GM23248 (cell line): ENCODE data around the gene AKAP7. TPM values are rescaled to one million over a fixed set of nuclear protein-coding genes. Genes with fewer than 3 reads are reported as not detected.

Experiments used
- DNase-seq: peaks from one replicate; pipeline ENCODE4 v3.0.0-alpha.2; 2015
- H2AFZ ChIP-seq: fragments of 200-600 bp; sonication (generic); 2 replicates; pipeline ENCODE4 v1.6.1; 2016; ENCODE audit warnings: antibody characterized with exemption
- H3F3A ChIP-seq: fragments of 200-600 bp; sonication (generic); 2 replicates; pipeline ENCODE4 v1.6.1; 2016; ENCODE audit warnings: mild to moderate bottlenecking, antibody characterized with exemption, mixed run types; ENCODE audit not compliant: insufficient read depth
- H3K27ac ChIP-seq: fragments of 200-600 bp; sonication (generic); 2 replicates; pipeline ENCODE4 v1.5.1; 2016; ENCODE audit warnings: mild to moderate bottlenecking
- H3K27me3 ChIP-seq: fragments of 200-600 bp; sonication (generic); replicated peaks from 2 replicates; pipeline ENCODE4 v1.6.1; 2016; ENCODE audit warnings: mild to moderate bottlenecking; ENCODE audit not compliant: insufficient read depth
- H3K36me3 ChIP-seq: fragments of 200-600 bp; sonication (generic); 2 replicates; pipeline ENCODE4 v1.6.1; 2016; ENCODE audit warnings: low read depth, mild to moderate bottlenecking
- H3K4me1 ChIP-seq: fragments of 200-600 bp; sonication (generic); 2 replicates; pipeline ENCODE4 v1.6.1; 2016; ENCODE audit warnings: mild to moderate bottlenecking; ENCODE audit not compliant: insufficient read depth
- H3K4me2 ChIP-seq: fragments of 200-600 bp; sonication (generic); one replicate; pipeline ENCODE4 v1.6.1; 2016; ENCODE audit warnings: mild to moderate bottlenecking; ENCODE audit not compliant: unreplicated experiment
- H3K4me3 ChIP-seq: fragments of 200-600 bp; sonication (generic); 2 replicates; pipeline ENCODE4 v1.5.1; 2016; ENCODE audit warnings: mild to moderate bottlenecking
- H3K79me2 ChIP-seq: fragments of 200-600 bp; sonication (generic); 2 replicates; pipeline ENCODE4 v1.6.1; 2016; ENCODE audit warnings: mild to moderate bottlenecking; ENCODE audit not compliant: insufficient read depth
- H3K9ac ChIP-seq: fragments of 200-600 bp; sonication (generic); 2 replicates; pipeline ENCODE4 v1.6.1; 2016; ENCODE audit warnings: mild to moderate bottlenecking
- H3K9me2 ChIP-seq: fragments of 200-600 bp; sonication (generic); 2 replicates; pipeline ENCODE4 v1.6.1; 2016; ENCODE audit warnings: mixed run types, mild to moderate bottlenecking, moderate library complexity; ENCODE audit not compliant: insufficient read depth
- H3K9me3 ChIP-seq: fragments of 200-600 bp; sonication (generic); one replicate; pipeline ENCODE4 v1.6.1; 2017; ENCODE audit warnings: low read depth
- H4K20me1 ChIP-seq: fragments of 200-600 bp; sonication (generic); 2 replicates; pipeline ENCODE4 v1.6.0; 2016; ENCODE audit not compliant: insufficient read depth
- EZH2 ChIP-seq: fragments of 200-600 bp; sonication (generic); IDR thresholded peaks from 2 replicates; pipeline ENCODE4 v1.6.1; 2018; ENCODE audit warnings: antibody characterized with exemption, mild to moderate bottlenecking; ENCODE audit not compliant: insufficient read depth, poor library complexity, severe bottlenecking
- EZH2phosphoT487 ChIP-seq: fragments of 200-600 bp; sonication (generic); IDR thresholded peaks from 2 replicates; pipeline ENCODE4 v1.6.1; 2018; ENCODE audit warnings: antibody characterized with exemption, moderate library complexity, mild to moderate bottlenecking, low read depth; ENCODE audit not compliant: insufficient read depth
- WGBS, 2 experiments: methylation state at CpG; one replicate each; pipeline ENCODE4 v1.1.6; 2015 to 2017; ENCODE audit warnings: low lambda C conversion rate in 2 of 2, low coverage in 1 of 2; ENCODE audit errors: missing lambda C conversion rate in 2 of 2; 5-methylcytosine and 5-hydroxymethylcytosine counted together
- in situ Hi-C: fragments of 300-500 bp; cut with MboI; formaldehyde crosslinking; loops from 2 replicates; pipeline ENCODE4 v1.15.0; 2020
- polyA plus RNA-seq: library from polyadenylated mRNA; unstranded; fragments of >200 nt; fragmentation: Nextera tagmentation; extraction: Ambion mirVana; gene quantifications from 2 replicates; pipeline ENCODE4 v1.2.1, GENCODE V29; 2016
- total RNA-seq: library from RNA; depleted of rRNA; stranded (reverse); fragments of >200 nt; shearing (Covaris generic); gene quantifications from 2 replicates; pipeline ENCODE4 v1.2.3, GENCODE V29; 2014

The AKAP7 gene
- total and polyA plus RNA-seq, 2 experiments from 2014 or later, result 3.2 to 8.2 TPM

DNA sequence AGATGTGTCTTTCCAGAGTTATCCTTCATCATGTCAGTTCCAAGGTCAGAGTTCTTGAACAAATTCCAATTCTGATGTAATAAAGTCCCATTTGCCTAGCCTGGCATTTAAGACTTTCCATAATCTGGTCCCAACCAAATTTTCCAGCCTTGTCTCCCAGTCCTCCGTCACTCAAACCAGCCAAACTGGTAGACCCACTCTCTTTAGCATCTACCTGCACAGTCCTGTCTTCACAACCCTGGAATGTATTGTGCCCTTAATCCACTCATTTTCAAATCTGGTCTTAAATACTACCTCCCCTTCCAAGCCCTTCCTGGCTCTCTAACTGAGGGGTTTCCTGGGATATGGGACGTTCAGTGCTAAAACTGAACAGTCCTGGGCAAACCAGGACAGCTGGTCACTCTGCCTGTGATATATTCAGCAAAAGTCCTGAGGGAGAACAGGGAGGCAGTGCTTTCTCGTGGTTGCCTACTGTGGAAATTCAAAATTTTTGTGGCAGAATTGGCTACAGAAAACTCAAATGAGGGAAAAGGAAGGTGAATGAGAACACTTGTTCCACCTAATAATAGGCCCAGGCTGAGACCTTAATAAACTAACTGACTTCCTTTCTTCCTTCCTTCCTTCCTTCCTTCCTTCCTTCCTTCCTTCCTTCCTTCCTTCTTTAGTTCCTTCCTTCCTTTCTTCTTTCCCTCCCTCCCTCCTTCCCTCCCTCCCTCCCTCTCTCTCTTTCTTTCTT, 10.8 kb upstream of the AKAP7 start:
- H4K20me1 ChIP-seq, result no peaks in the 10 kb centered on the region
- peaks cover 15% of the 10 kb centered on the region; the same call in 1 of the 2 replicates for H3K4me1 ChIP-seq
- DNase-seq, result no peak
- H3K9me2 ChIP-seq, result no peaks in the 10 kb centered on the region
- H3K9me3 ChIP-seq, result no peaks in the 10 kb centered on the region
- peaks cover 4% of the 10 kb centered on the region; the same call in 1 of the 2 replicates for H3F3A ChIP-seq
- H3K36me3 ChIP-seq, result no peaks in the 10 kb centered on the region
- no peak overlapping the region for H3K4me3 ChIP-seq
- H3K27ac ChIP-seq, result no peak overlapping the region
- H3K9ac ChIP-seq, result no peak overlapping the region
- H3K79me2 ChIP-seq, result no peaks in the 10 kb centered on the region
- no peak overlapping the region for H3K4me2 ChIP-seq
- H3K27me3 ChIP-seq, result no peaks in the 10 kb centered on the region
- H2AFZ ChIP-seq, result no peak overlapping the region
- 75 to 83% methylated on average over 3 of the region's 3 CpGs for WGBS, 2 experiments
- no peak for TF ChIP-seq EZH2phosphoT487
- TF ChIP-seq EZH2, result no peak
- in situ Hi-C loops, result no loop called here

DNA sequence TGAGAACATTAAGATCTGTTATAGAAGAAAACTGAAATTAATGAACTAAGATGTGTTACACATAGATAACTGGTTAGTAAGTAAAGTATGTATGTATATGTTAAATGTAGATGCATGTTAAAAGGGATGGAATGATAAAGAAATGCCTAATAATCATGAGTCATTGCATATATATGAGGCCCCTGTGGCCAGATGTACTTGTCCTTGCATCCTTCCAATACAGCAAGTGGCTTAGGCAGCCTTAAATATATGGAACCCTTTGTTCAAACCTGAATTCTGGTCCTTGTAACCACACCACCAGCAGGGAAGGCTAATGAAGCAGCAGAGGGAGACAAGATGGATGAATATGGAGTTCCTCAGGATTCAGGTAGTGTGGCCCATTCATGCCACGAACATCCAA, 9.8 kb upstream of the AKAP7 start:
- Histone ChIP-seq H4K20me1 (no peaks in the 10 kb centered on the region), H3K4me2 (no peak overlapping the region), H3K79me2 (no peaks in the 10 kb centered on the region), H3K36me3 (no peaks in the 10 kb centered on the region), H3K27me3 (no peaks in the 10 kb centered on the region), H3K9ac (no peak overlapping the region), H3F3A (peaks cover 4% of the 10 kb centered on the region; the same call in 1 of the 2 replicates), H3K9me3 (no peaks in the 10 kb centered on the region), H3K4me1 (peaks cover 15% of the 10 kb centered on the region; the same call in 1 of the 2 replicates), H3K27ac (no peak overlapping the region), H2AFZ (no peak overlapping the region), H3K9me2 (no peaks in the 10 kb centered on the region), H3K4me3 (no peak overlapping the region)
- TF ChIP-seq EZH2, result no peak
- TF ChIP-seq EZH2phosphoT487, result no peak
- in situ Hi-C loops, result no loop called here
- peak; percentile 28 for DNase-seq
- 97 to 100% methylated on average over 1 of the region's 1 CpG for WGBS, 2 experiments

DNA sequence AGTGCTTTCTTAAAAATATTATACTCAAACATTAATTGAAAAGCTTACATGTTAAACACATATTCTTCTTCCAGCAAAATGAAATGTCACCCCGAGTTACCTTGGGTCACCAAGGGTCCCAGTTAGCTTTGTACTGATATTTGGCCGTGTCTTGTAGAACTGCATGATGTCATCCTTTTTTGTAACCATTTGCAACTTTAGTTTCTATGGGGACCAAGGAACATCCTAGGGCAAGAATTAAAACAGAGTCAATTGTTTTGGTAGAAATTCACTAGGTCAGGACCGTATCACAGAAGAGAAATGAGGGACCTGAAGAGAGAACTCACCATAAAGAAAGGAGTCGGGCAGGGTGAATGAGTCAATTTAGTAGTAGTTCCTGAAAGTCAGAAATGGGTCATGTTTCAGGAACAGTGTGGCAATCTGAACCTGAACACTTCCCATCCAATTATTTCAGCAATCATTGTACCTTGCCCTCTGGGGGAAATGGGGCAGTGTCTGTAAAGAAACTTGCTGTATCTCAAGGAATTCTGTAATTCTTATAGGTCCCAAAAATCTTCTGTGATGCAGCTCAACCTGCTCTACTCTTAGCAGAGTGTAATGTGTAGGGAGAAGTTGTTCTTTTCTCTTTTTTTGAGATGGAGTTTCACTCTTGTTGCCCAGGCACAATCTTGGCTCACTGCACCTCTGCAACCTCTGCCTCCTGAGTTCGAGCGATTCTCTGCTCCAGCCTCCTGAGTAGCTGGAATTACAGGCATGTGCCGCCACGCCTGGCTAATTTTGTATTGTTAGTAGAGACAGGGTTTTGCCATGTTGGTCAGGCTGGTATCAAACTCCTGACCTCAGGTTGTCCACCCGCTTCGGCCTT, 5.3 kb upstream of the AKAP7 start:
- no peak overlapping the region for H2AFZ ChIP-seq
- WGBS, 2 experiments, result 82 to 83% methylated on average over 10 of the region's 10 CpGs
- H3K79me2 ChIP-seq, result no peaks in the 10 kb centered on the region
- H3K9me3 ChIP-seq, result no peaks in the 10 kb centered on the region
- H3K9me2 ChIP-seq, result no peaks in the 10 kb centered on the region
- no peaks in the 10 kb centered on the region for H4K20me1 ChIP-seq
- H3K9ac ChIP-seq, result no peak overlapping the region
- 0 out of 2 replicates have a peak, but pooled peaks cover 5% of the 10 kb centered on the region for H3F3A ChIP-seq
- H3K4me2 ChIP-seq, result no peak overlapping the region
- in situ Hi-C loops, result no loop called here
- peak; percentile 14 for DNase-seq
- H3K4me1 ChIP-seq, result 0 out of 2 replicates have a peak, but pooled peaks cover 14% of the 10 kb centered on the region
- no peaks in the 10 kb centered on the region for H3K27me3 ChIP-seq
- H3K4me3 ChIP-seq, result no peak overlapping the region
- H3K27ac ChIP-seq, result no peak overlapping the region
- H3K36me3 ChIP-seq, result no peaks in the 10 kb centered on the region
- TF ChIP-seq EZH2, result no peak
- TF ChIP-seq EZH2phosphoT487, result no peak

DNA sequence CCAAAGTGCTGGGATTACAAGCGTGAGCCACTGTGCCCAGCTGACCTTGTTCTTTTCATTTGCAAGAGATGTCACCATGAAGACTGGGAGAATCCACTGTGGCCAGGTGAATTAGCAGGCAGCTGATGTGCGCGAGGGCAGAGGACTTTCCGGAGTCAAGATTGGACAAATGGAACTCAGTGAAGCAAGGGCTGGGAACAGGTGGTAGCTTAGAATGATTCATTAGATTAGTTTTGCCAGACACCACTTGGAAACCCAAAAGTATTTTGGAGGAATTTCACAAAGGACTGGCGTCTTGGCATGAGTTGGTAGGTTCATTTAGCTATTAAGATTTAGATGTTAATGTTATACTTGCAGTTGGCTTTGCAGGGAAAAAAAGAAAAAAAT, 4.7 kb upstream of the AKAP7 start:
- H3K4me1 ChIP-seq, result 0 out of 2 replicates have a peak, but pooled peaks cover 9% of the 10 kb centered on the region
- H4K20me1 ChIP-seq, result no peaks in the 10 kb centered on the region
- in situ Hi-C loops, result no loop called here
- H2AFZ ChIP-seq, result no peak overlapping the region
- no peaks in the 10 kb centered on the region for H3K36me3 ChIP-seq
- no peak overlapping the region for H3K4me2 ChIP-seq
- no peaks in the 10 kb centered on the region for H3K9me2 ChIP-seq
- no peak overlapping the region for H3K27ac ChIP-seq
- 94% methylated on average over 5 of the region's 5 CpGs for WGBS, 2 experiments
- H3K79me2 ChIP-seq, result no peaks in the 10 kb centered on the region
- H3K9ac ChIP-seq, result no peak overlapping the region
- H3K9me3 ChIP-seq, result no peaks in the 10 kb centered on the region
- H3K27me3 ChIP-seq, result no peaks in the 10 kb centered on the region
- no peak for TF ChIP-seq EZH2
- no peak for TF ChIP-seq EZH2phosphoT487
- H3K4me3 ChIP-seq, result no peak overlapping the region
- H3F3A ChIP-seq, result 0 out of 2 replicates have a peak, but pooled peaks cover 6% of the 10 kb centered on the region
- no peak for DNase-seq
